ENCODE data around the gene PTPRG. TPM values are rescaled to one million over a fixed set of nuclear protein-coding genes. Genes with fewer than 3 reads are reported as not detected.
A peak's percentile ranks its signal among the peaks of the same experiment; 100 is the strongest.

PTPRG gene
- total RNA-seq, 1 donor from 2014 or later, result 25.2 TPM

DNA sequence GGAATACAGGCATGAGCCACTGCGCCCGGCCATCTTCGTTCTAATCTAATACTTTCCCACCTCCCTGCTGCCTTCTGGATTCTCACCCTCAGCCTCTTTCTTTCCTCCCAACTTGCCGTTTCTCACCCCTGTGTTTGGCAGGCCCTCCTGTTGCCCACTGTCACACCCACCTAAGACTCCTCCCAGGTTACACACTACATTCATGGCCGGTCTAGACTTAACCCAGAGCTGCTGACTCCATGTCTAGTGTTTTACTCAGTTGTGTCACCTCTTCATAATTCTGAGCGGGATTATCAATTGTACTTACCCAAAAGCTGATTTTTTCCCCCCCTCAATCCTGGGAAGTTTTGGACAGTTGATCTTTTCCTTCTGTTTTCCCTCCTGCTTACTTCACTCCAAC is 588.2 kb downstream of the PTPRG start:
- TF ChIP-seq, protein P1, sequence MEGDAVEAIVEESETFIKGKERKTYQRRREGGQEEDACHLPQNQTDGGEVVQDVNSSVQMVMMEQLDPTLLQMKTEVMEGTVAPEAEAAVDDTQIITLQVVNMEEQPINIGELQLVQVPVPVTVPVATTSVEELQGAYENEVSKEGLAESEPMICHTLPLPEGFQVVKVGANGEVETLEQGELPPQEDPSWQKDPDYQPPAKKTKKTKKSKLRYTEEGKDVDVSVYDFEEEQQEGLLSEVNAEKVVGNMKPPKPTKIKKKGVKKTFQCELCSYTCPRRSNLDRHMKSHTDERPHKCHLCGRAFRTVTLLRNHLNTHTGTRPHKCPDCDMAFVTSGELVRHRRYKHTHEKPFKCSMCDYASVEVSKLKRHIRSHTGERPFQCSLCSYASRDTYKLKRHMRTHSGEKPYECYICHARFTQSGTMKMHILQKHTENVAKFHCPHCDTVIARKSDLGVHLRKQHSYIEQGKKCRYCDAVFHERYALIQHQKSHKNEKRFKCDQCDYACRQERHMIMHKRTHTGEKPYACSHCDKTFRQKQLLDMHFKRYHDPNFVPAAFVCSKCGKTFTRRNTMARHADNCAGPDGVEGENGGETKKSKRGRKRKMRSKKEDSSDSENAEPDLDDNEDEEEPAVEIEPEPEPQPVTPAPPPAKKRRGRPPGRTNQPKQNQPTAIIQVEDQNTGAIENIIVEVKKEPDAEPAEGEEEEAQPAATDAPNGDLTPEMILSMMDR (IDR thresholded peaks at IDR 0.05; ENCODE audit: insufficient read depth, low read length, poor library complexity, severe bottlenecking), result no peak
- DNase-seq (ENCODE audit: low read depth), result no peak
- H3K4me3 ChIP-seq (ENCODE audit: low read depth, low read length), result no peak overlapping the region
- no peaks in the 10 kb centered on the region for H3K36me3 ChIP-seq (ENCODE audit: control insufficient read depth, insufficient read depth, low read length)
- H3K27me3 ChIP-seq (ENCODE audit: control insufficient read depth, insufficient read depth, low read length), result no peaks in the 10 kb centered on the region

DNA sequence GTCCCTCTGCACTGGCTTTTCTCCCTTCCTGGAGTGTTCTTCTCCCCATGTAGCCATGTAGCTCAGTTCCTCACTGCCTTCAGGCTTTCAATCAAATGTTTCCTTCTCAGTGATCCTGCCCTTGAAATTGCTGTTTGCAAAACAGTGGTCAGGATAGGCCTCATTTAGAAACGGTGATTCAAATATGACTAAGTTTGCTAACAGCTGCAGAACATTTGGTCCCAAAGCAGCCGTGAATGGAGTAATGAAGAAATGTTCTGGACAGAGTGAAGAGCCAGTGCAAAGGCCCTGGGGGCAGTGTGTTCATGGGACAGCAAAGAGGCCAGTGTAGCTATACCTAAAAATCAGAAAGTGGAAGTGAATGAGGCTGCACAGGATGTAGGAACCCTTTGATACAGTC is 588.6 kb downstream of the PTPRG start:
- no peaks in the 10 kb centered on the region for H3K36me3 ChIP-seq (ENCODE audit: control insufficient read depth, insufficient read depth, low read length)
- peak; percentile 61 for DNase-seq (ENCODE audit: low read depth)
- no peaks in the 10 kb centered on the region for H3K27me3 ChIP-seq (ENCODE audit: control insufficient read depth, insufficient read depth, low read length)
- TF ChIP-seq, protein P1 (IDR thresholded peaks at IDR 0.05; ENCODE audit: insufficient read depth, low read length, poor library complexity, severe bottlenecking), result no peak
- no peak overlapping the region for H3K4me3 ChIP-seq (ENCODE audit: low read depth, low read length)

DNA sequence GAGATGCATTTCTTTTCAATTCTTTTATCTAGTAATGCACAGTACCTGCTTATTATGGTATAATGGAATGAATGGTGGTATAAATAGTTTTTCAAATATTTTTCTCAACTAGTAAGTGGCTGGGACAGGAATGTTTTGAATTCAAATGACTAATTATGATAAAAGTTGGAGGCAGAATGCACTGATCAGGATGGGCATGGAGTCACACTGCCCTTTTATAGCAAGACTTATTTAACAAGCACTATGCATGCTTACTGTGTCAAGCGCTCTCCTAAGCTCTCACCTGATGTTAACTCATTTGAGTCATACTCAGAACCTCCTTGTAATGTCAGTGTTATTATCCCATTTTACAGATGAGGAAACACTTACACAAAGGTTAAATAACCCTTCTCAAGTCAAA is 590.2 kb downstream of the PTPRG start:
- no peak for DNase-seq (ENCODE audit: low read depth)
- TF ChIP-seq, protein P1 (IDR thresholded peaks at IDR 0.05; ENCODE audit: insufficient read depth, low read length, poor library complexity, severe bottlenecking), result no peak

DNA sequence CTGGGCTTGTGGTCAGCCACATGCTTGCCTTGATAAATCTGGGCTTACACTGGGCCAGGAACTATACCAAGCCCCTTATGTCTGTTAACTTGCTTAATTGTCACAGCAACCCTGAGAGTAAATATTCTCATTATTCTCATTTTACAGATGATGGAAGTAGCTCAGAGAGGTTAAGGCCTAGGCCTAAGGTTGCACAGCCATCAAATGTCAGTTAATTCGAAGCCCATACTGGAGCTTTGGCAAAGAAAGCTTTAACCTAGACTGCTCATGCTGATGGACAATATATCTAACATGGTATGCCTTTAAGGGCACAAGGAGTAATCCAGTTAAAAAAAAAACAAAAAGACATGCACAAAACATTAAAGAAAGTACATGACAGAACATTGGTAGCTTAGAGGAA is 591.9 kb downstream of the PTPRG start:
- DNase-seq (ENCODE audit: low read depth), result no peak
- Histone ChIP-seq H3K36me3 (ENCODE audit: control insufficient read depth, insufficient read depth, low read length) (no peaks in the 10 kb centered on the region), H3K4me3 (ENCODE audit: low read depth, low read length) (no peak overlapping the region), H3K27me3 (ENCODE audit: control insufficient read depth, insufficient read depth, low read length) (no peaks in the 10 kb centered on the region)
- TF ChIP-seq, protein P1 (IDR thresholded peaks at IDR 0.05; ENCODE audit: insufficient read depth, low read length, poor library complexity, severe bottlenecking), result no peak

More for the DNA sequence above, 590.2 kb downstream of the PTPRG start:
- no peaks in the 10 kb centered on the region for H3K27me3 ChIP-seq (ENCODE audit: control insufficient read depth, insufficient read depth, low read length)
- no peaks in the 10 kb centered on the region for H3K36me3 ChIP-seq (ENCODE audit: control insufficient read depth, insufficient read depth, low read length)
- no peak overlapping the region for H3K4me3 ChIP-seq (ENCODE audit: low read depth, low read length)

DNA sequence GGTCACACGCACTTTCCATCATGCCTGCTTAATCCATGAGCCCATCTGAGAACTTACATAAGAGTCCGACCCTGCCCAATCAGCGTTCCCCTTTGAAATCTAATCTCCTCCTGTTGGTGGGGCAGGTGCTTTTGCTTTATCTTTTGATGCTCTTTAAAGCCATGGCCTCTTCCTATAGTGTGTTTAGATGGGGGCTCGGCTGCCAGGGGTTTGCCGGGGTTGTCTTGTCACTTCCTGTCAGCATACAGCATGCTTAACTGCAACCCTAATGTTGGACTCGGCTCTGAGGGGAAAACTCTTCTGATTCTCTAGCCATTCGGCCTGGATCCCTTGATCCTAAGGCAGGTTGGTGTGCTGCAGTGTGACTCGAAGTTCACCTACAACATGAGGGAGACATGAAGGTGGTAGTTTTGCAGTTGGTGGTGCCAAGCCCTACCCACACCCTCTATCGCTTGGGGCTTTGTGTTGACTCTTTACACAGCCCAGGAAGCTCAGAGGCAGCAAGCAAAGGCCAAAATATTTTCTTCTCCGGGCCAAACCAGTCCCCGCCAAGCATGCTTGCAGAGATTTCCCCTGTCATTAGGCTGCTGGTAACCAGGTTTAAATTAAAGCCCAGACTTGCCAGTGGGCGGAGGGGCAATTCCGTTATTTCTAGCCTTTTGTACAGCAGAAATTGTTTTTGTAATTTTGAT is 593.2 kb downstream of the PTPRG start:
- Histone ChIP-seq H3K36me3 (ENCODE audit: control insufficient read depth, insufficient read depth, low read length) (no peaks in the 10 kb centered on the region), H3K4me3 (ENCODE audit: low read depth, low read length) (no peak overlapping the region), H3K27me3 (ENCODE audit: control insufficient read depth, insufficient read depth, low read length) (no peaks in the 10 kb centered on the region)
- DNase-seq (ENCODE audit: low read depth), result no peak
- TF ChIP-seq, protein P1 (IDR thresholded peaks at IDR 0.05; ENCODE audit: insufficient read depth, low read length, poor library complexity, severe bottlenecking), result no peak
